LHCN-M2 (cell line): Measurements from ENCODE around the gene ZNF407. TPM values are rescaled to one million over a fixed set of nuclear protein-coding genes. Genes with fewer than 3 reads are reported as not detected.
"Not testable (repeated sequence)": the region's sequence is repeated elsewhere in the genome, so short reads cannot be mapped to it uniquely, and the experiment has no call there.

Source experiments
- DNase-seq: peaks from one replicate; pipeline ENCODE4 v3.0.0-alpha.2; 2012; ENCODE audit warnings: low read depth
- total RNA-seq: library from RNA; depleted of rRNA; stranded (reverse); fragments of >200 nt; gene quantifications from 2 replicates; pipeline ENCODE4 v1.2.3, GENCODE V29; 2014

The ZNF407 gene
- total RNA-seq, 1 experiment from 2014 or later, result 9.5 TPM

DNA sequence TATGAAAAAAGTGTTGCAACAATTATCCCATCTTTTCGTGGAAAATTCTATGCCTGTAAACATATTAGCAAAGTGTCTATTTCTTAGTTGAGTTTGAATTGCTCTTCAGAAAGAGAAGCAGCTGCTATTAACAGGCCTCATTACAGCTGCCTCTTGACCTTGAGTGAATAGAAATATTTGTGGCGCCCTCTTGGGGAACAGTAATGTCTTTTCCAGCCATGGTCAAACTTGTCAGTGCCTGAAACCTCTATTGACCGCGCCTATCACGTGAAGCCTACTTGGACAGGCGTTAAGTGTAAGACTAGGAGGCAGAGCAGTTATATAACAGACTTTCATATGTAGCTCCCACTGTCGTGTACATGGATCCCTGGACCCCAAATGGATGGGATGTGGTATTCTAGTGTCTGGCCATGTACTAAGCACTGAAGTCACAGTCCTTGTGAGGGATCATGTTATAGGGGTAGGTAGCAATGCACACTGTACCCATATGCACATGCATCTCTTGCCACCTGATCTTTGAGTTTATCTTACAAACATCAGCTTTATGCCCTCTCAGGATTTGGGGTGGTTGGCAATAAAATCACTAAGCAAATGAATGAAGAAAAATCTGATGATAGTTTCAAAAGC is 366.3 kb downstream of the ZNF407 start:
- peak; percentile 81 for DNase-seq

GRCh38 chr18:74965682-74966081 is 368.0 kb downstream of the ZNF407 start:
- no peak for DNase-seq

DNA sequence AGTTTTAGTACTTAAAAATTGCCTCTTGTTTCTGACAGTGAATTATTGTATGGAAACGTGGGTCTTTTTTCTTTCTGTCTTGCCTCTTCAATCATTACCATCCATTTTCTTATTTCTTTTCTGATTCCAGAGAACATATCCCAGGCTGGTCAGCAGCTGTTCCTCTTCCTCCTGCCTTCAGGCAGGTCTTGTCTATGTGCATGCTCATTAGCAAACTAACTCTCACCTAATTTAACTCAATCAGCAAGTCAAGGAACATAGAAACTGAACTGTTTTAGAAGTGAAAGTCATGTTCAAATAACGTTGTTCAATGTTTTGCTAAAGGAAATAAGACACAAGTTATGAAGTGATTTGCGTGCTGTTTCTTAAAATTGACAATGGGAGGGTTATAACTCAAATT is 369.8 kb downstream of the ZNF407 start:
- no peak for DNase-seq

GRCh38 chr18:74967979-74968378 is 370.3 kb downstream of the ZNF407 start:
- DNase-seq, result no peak

DNA sequence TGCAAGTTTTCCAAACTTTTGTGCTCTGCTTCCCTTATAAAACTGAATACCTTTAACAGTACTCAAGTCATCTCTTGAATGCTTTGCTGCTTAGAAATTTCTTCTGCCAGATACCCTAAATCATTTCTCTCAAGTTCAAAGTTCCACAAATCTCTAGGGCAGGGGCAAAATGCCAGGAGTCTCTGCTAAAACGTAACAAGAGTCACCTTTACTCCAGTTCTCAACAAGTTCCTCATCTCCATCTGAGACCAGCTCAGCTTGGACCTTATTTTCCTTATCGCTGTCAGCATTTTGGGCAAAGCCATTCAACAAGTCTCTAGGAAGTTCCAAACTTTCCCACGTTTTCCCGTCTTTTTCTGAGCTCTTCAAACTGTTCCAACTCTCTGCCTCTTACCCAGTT is 373.7 kb downstream of the ZNF407 start:
- not testable (repeated sequence) for DNase-seq

DNA sequence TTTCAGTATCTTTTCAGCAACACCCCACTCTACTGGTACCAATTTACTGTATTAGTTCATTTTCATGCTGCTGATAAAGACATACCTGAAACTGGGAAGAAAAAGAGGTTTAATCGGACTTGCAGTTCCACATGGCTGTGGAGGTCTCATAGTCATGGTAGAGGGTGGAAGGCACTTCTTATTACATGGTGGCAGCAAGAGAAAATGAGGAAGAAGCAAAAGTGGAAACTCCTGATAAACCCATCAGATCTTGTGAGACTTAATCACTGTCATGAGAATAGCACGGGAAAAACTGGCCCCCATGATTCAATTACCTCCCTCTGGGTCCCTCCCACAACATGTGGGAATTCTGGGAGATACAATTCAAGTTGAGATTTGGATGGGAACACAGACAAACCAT is 374.1 kb downstream of the ZNF407 start:
- DNase-seq, result not testable (repeated sequence)

DNA sequence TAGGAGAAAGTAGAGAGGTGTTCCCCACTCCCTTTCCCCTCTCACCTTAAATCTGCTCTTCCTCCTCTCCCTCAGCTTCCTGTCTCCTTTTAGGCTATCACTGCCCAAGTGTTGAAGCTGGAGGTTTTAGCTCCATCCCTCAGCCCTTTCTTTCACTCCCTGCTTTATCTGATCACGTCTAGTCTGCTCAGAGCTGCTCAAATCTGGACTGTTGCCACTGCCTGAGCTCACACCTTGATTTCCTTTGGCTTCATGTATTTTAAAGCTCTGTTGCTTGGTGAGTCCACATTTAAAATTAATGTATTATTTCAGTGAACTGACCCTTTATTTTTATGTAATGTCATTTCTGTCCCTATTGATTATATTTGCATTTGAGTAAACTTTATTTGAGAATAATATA is 374.7 kb downstream of the ZNF407 start:
- no peak for DNase-seq

DNA sequence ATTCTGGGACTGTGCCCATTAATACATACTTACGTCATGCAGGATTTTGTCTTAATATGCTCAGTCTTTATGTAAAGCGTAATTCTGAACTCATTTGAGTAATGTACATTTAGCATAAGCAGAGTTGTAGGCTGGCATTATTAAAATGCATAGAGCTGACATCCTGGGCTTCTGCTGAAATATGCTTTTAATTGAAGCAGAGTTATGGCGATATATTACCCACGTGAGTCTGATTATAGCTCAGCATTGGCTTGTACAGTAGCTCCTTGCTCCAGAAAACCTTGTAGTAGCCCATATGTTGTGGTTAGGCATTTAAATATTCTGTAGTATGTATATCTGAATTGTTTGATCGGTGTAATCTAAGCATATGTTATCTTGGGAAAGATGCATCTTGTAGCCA is 377.3 kb downstream of the ZNF407 start:
- DNase-seq, result no peak

GRCh38 chr18:74976331-74976909 is 378.8 kb downstream of the ZNF407 start:
- no peak for DNase-seq

- no peak for DNase-seq
These were observed 379.4 kb downstream of the ZNF407 start for GRCh38 chr18:74977041-74977440.

DNA sequence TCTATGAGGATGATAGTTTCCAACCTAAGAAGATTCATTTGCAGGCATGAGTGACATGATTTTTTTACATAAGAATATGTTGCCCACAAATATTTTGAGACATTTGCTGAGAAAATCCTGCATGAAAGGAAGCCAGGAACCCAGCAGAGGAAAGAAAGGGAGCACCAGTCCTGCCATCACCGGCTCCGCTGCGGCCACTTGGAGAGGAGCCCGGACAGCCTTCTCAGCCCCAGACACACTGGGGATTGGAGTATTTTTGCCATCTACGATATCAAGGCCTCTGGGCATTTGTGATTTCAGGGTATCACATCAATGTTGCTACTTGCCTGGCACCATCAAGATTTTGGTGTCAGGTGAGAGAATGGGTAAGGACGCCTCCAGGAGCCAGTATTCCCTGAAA is 383.0 kb downstream of the ZNF407 start:
- no peak for DNase-seq

- DNase-seq, result no peak
These were observed 383.8 kb downstream of the ZNF407 start for GRCh38 chr18:74981476-74981875.

DNA sequence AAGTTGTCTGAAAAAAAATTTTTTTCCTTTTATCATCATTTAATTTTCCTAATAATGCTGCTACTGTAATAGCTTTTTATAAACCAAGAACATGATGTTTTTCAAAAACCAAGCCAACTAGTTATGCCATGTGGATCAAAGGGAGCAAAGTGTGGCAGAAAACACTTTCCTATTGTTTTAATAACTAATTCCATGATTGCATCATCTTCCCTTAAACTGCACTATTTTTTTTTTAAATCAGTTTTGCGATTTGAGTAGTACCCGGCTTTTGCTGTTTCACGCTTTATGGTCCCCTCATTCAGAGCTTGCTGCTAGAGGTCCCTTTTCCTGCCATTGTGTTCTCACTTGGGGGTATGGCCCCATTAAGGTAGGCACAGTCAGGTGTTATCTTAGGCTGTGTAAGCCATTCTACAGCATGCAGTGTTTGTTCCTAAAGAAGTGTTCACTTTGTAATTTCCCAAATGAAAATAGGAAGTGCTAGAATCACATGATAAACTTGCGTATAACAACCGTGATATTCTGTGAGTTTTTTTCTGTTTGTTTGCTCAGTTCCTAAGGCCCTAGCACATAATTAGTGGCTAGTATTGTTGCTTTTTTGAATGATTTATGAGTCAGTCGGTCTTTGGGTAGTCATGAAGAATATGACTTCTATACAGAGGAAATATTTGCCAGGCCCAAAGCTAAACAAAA is 385.4 kb downstream of the ZNF407 start:
- DNase-seq, result no peak

DNA sequence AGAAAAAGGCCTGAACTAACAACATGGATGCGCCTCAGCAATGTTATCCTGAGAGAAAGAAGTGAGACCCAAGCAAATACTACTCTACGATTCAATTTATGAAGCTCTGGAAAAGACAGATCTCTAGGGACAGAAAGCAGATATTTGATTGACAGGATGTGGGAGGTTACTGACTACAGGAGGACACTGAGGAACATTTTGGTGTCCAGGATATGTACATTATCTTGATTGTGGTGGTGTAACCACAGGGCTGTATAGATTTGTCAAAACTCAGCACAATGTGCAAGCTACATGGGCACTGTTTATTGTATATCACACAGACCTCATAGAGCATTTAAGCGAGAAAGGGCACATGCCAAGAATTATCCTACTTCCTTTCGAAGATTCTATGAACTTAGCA is 391.5 kb downstream of the ZNF407 start:
- DNase-seq, result no peak

DNA sequence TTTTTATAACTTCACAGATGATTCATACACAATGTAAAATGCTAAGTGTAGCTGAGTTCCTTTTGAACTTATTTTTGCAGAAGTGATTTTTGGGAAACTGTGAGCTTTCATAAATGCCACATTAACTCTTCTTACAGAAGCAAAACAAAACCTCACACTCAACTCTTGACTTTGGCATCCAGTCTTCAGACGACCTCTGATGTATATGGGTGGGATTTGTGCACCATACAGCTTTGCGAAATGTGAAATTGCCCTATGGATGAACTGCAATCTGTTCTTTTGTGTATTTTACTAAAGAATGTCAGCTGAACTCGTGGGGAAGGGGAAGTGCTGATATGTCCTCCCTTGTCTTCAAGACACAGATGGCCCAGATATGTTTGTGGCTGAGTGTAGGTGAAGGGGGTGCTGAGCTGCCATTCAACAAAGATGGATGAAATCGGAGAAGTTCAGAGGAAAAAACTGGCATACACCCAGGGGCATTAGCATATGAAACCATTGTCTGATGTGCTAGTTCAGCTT is 393.0 kb downstream of the ZNF407 start:
- no peak for DNase-seq

DNA sequence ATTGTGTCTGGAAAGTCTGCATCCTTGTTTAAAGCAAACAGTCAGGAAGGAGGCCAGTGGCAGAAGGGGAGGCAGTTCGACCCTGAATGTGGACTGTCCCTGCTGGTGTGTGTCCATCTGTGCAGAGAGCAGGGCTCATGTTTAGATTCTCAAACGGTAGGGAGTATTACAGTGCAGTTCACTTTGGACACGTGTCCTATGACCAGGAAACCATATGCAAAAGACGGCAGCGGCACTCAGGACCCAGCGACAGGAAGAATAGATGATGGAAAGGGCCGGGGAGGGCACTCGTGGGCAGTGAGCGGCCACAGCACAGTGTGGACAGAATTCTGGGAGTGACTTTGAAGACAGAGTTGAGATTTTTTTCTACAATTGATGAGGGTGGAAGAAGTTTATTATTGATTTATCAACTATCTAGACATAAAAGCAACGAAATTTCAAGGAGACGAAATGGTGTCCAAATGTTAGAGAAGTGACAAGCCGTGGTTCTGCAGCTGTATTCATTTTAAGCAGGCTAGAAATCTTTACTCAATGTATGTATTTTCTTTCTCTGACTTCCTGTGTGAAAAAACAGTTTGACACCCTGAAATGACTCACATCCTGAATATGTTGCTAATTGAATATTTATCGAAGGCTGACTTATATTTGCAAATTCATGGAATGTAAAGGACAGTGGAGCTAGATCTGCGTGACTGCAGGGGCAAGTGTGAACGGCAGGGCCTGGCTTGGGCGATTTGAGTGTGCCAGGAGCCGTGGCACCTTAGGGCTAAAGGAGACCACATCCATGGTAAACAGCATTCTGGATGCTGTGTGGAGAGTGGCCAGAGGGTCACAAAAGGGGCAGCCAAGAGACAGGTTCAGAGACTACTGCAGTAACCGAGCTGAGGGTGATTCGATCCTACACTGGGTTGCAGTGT is 397.1 kb downstream of the ZNF407 start:
- peak; percentile 25 for DNase-seq

- no peak for DNase-seq
These were observed 397.7 kb downstream of the ZNF407 start for GRCh38 chr18:74995419-74995736.

- no peak for DNase-seq
These were observed 398.4 kb downstream of the ZNF407 start for GRCh38 chr18:74996055-74996454.

GRCh38 chr18:74996996-74997395 is 399.3 kb downstream of the ZNF407 start:
- DNase-seq, result no peak

GRCh38 chr18:75000920-75001319 is 403.2 kb downstream of the ZNF407 start:
- DNase-seq, result no peak

- DNase-seq, result peak; percentile 18
These were observed 405.4 kb downstream of the ZNF407 start for GRCh38 chr18:75003039-75003438.
